ENCODE measurements around the gene INSIG2. TPM values are rescaled to one million over a fixed set of nuclear protein-coding genes. Genes with fewer than 3 reads are reported as not detected.

The INSIG2 gene
- total and polyA plus RNA-seq, 2 of the 8 experiments (the other 6 are each of a cell fraction or from before 2014, with no cell fraction given): 7.0 to 11.2 TPM

DNA sequence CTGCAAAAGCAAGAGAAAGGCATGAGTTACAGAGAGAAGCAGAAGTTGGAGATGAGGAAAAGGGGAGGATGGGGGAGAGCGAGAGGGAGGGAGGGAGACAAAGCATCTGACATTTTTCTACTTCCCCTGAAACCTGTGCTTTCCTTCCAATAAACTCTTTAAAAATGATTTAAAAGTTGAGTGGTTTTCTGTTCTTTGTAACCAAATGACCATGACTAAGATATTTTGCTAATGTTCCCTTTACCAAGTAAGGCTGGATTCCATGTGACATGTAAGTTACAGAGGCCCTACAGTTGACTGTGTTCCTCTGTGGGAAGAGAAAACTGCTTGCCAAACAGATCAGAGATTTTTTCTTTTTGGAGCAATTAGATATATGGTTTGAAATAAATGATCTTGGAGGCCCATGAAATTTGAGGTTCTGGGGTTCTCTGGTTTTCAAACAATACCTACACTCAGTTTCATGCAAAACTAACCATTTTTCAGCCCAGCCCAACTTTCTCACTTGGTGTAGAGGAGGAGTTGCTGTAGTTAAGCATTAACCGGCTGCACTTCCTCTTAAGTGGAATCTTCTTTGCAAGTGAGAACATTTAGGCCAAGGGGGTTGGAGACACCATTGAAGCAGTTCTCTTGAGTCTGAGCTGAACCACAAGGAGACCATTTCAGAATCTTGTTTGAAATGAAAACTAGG, 34.5 kb downstream of the INSIG2 start:
- Histone ChIP-seq H3K23ac (ENCODE audit: insufficient read length) (no peak overlapping the region), H3K9ac (replicated peaks in 1 of 4; ENCODE audit: extremely low read depth in 1 of 4, low read depth in 3 of 4, low read length in 3 of 4) (no peak overlapping the region), H3K4me3 (ENCODE audit: extremely low read depth in 1 of 4, insufficient read depth in 2 of 4, low read depth in 3 of 4, low read length in 4 of 4) (no peak overlapping the region), H4K5ac (ENCODE audit: insufficient read length, low read depth, low read length) (no peak overlapping the region), H3K14ac (ENCODE audit: insufficient read length) (no peak overlapping the region), H3K27me3 (replicated peaks in 1 of 4; ENCODE audit: control insufficient read depth in 3 of 4, extremely low read depth in 1 of 4, insufficient read depth in 3 of 4, low read length in 3 of 4) (no peaks in the 10 kb centered on the region), H3K36me3 (ENCODE audit: control insufficient read depth in 2 of 4, insufficient read depth in 4 of 4, low read length in 3 of 4) (no peaks in the 10 kb centered on the region), H2BK15ac (ENCODE audit: low read length) (no peak overlapping the region), H3K79me1 (ENCODE audit: low read depth, low read length) (no peaks in the 10 kb centered on the region), H3K23me2 (ENCODE audit: low read depth, low read length) (no peaks in the 10 kb centered on the region), H2BK5ac (ENCODE audit: low read depth, low read length) (no peak overlapping the region), H2BK120ac (replicated peaks; ENCODE audit: low read depth, low read length) (no peak overlapping the region), H2AK5ac (ENCODE audit: low read depth, low read length) (no peak overlapping the region), H3K4me2 (ENCODE audit: insufficient read depth in 1 of 2, low read depth in 2 of 2, low read length in 2 of 2) (no peak overlapping the region), H4K91ac (replicated peaks; ENCODE audit: insufficient read length, low read length) (no peak overlapping the region), H3K27ac (ENCODE audit: low read depth, low read length) (no peak overlapping the region), H3K4me1 (replicated peaks in 1 of 4; ENCODE audit: control insufficient read depth in 3 of 4, insufficient read depth in 4 of 4, low read length in 3 of 4) (no peaks in the 10 kb centered on the region), H3K9me3 (ENCODE audit: insufficient read depth in 2 of 2, low read depth in 1 of 2, low read length in 1 of 2) (no peaks in the 10 kb centered on the region), H2AFZ (ENCODE audit: low read length) (no peak overlapping the region), H2BK12ac (ENCODE audit: low read depth, low read length) (no peak overlapping the region), H3K56ac (replicated peaks; ENCODE audit: insufficient read length, low read depth, low read length) (no peak overlapping the region), H3K18ac (ENCODE audit: extremely low read depth, low read length) (no peak overlapping the region), H3K79me2 (ENCODE audit: control insufficient read depth in 1 of 2, insufficient read depth in 2 of 2, low read length in 2 of 2) (no peaks in the 10 kb centered on the region), H2BK20ac (ENCODE audit: low read length) (no peak overlapping the region), H4K20me1 (replicated peaks in 1 of 2; ENCODE audit: control insufficient read depth in 1 of 2, insufficient read depth in 2 of 2, low read length in 2 of 2) (no peaks in the 10 kb centered on the region), H3K4ac (replicated peaks; ENCODE audit: insufficient read length, low read depth, low read length) (no peak overlapping the region), H4K8ac (ENCODE audit: extremely low read depth, insufficient read depth, low read length) (no peak overlapping the region)
- no peak for FAIRE-seq
- ChIA-PET POLR2A (ENCODE audit: partially characterized antibody) (no interaction called here), CTCF (ENCODE audit: partially characterized antibody) (no interaction called here)
- TF ChIP-seq KDM1A (IDR thresholded peaks at IDR 0.05; ENCODE audit: borderline replicate concordance, low read length): no peak
- no peak for TF ChIP-seq SIN3A (conservative IDR thresholded peaks at IDR 0.05 in 1 of 2, IDR thresholded peaks at IDR 0.05 in 1 of 2; ENCODE audit: low read depth in 1 of 2, low read length in 2 of 2)
- TF ChIP-seq, protein P1, sequence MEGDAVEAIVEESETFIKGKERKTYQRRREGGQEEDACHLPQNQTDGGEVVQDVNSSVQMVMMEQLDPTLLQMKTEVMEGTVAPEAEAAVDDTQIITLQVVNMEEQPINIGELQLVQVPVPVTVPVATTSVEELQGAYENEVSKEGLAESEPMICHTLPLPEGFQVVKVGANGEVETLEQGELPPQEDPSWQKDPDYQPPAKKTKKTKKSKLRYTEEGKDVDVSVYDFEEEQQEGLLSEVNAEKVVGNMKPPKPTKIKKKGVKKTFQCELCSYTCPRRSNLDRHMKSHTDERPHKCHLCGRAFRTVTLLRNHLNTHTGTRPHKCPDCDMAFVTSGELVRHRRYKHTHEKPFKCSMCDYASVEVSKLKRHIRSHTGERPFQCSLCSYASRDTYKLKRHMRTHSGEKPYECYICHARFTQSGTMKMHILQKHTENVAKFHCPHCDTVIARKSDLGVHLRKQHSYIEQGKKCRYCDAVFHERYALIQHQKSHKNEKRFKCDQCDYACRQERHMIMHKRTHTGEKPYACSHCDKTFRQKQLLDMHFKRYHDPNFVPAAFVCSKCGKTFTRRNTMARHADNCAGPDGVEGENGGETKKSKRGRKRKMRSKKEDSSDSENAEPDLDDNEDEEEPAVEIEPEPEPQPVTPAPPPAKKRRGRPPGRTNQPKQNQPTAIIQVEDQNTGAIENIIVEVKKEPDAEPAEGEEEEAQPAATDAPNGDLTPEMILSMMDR (IDR thresholded peaks at IDR 0.05; ENCODE audit: control extremely low read depth in 1 of 3, insufficient read depth in 1 of 3, low read depth in 1 of 3, low read length in 3 of 3): no peak
- no peak for TF ChIP-seq ASH2L (IDR thresholded peaks at IDR 0.05; ENCODE audit: low read length)
- no peak for TF ChIP-seq CBX5 (IDR thresholded peaks at IDR 0.05; ENCODE audit: low read depth, low read length)
- no peak for TF ChIP-seq MAFK (IDR thresholded peaks at IDR 0.05; ENCODE audit: low read depth, low read length)
- TF ChIP-seq CREB1 (IDR thresholded peaks at IDR 0.05): no peak
- no peak for TF ChIP-seq KDM5A (IDR thresholded peaks at IDR 0.05; ENCODE audit: low read length)
- TF ChIP-seq TBP (IDR thresholded peaks at IDR 0.05; ENCODE audit: low read depth, low read length): no peak
- no peak for TF ChIP-seq CBX8 (IDR thresholded peaks at IDR 0.05; ENCODE audit: borderline replicate concordance, low read depth, low read length)
- no peak for TF ChIP-seq SP2 (IDR thresholded peaks at IDR 0.05; ENCODE audit: low read length)
- DNase-seq (ENCODE audit: low read depth in 1 of 2, low spot score in 2 of 2): no peak
- WGBS, 2 experiments (ENCODE audit: extremely low coverage in 1 of 2, insufficient coverage in 1 of 2, insufficient read length in 1 of 2, insufficient replicate concordance in 2 of 2, low coverage in 1 of 2, low lambda C conversion rate in 2 of 2, missing lambda C conversion rate in 1 of 2): 82% methylated on average over 2 of the region's 2 CpGs; no CpG with 5 or more reads in 1 of the 2 experiments
